K562 (cell line): ENCODE results near the gene SOCS7. TPM values are rescaled to one million over a fixed set of nuclear protein-coding genes. Genes with fewer than 3 reads are reported as not detected.

Experiments used
- BRCA1 ChIP-seq, 2 experiments: fragments of 450-650 bp in 1 of 2; sonication (generic) in 1 of 2; formaldehyde crosslinking in 1 of 2; IDR thresholded peaks; 2 replicates each; pipeline versions ENCODE4 v1.5.0 to v1.6.1; 2017 to 2020; ENCODE audit warnings: mild to moderate bottlenecking in 1 of 2, missing genetic modification reagents in 1 of 2
- CBFA2T3 ChIP-seq: fragments of 450-650 bp; IDR thresholded peaks from 2 replicates; pipeline ENCODE4 v1.6.1; 2017
- FOS ChIP-seq: IDR thresholded peaks from 3 replicates; pipeline ENCODE4 v1.6.1; 2011; ENCODE audit not compliant: insufficient read length; ENCODE audit errors: extremely low read depth
- HES1 ChIP-seq: fragments of 450-650 bp; IDR thresholded peaks from 2 replicates; pipeline ENCODE4 v1.6.1; 2016; ENCODE audit warnings: low read depth, mild to moderate bottlenecking, moderate library complexity
- NRF1 ChIP-seq, 2 experiments: fragments of 450-650 bp; IDR thresholded peaks in 1 of 2; conservative IDR thresholded peaks in 1 of 2; 2 replicates each; pipeline ENCODE4 v1.6.1; 2014; ENCODE audit warnings: mild to moderate bottlenecking in 2 of 2
- RUNX1 ChIP-seq: sonication (generic); IDR thresholded peaks from 2 replicates; pipeline ENCODE4 v1.6.1; 2016; ENCODE audit warnings: antibody characterized with exemption, low read depth
- ZC3H8 ChIP-seq: fragments of 450-650 bp; IDR thresholded peaks from 2 replicates; pipeline ENCODE4 v1.6.1; 2017
- ZMIZ1 ChIP-seq, 2 experiments: fragments of 150-350 bp in 1 of 2; IDR thresholded peaks; 2 replicates each; pipeline ENCODE4 v1.6.1; 2012 to 2016; ENCODE audit warnings: low read depth in 2 of 2, low read length in 2 of 2, mild to moderate bottlenecking in 1 of 2, moderate library complexity in 1 of 2
- polyA plus RNA-seq, 8 experiments: library from polyadenylated mRNA; depleted of rRNA in 4 of 8; stranded (reverse) in 5 of 8; unstranded in 3 of 8; fragments of >200 nt; fragmentation: Nextera tagmentation in 2 of 8; fragmentation: Illumina TruSeq in 1 of 8; extraction: Ambion mirVana in 2 of 8; extraction: Trizol in 1 of 8; gene quantifications; 2 replicates each; pipeline versions ENCODE4 v1.2.1 to v1.2.3, GENCODE V29; 2011 to 2014; ENCODE audit warnings: inconsistent platforms in 1 of 8, missing spikeins in 1 of 8
- total RNA-seq, 7 experiments: library from RNA; depleted of rRNA in 6 of 7; stranded (reverse); fragments of >200 nt in 6 of 7; fragmentation: Illumina TruSeq in 2 of 7; extraction: Trizol in 2 of 7; gene quantifications; 2 replicates each; pipeline versions ENCODE4 v1.2.1 to v1.2.3, GENCODE V29; 2011 to 2021; ENCODE audit warnings: low replicate concordance in 1 of 7

The SOCS7 gene
- total and polyA plus RNA-seq, 9 of the 15 experiments (the other 6 are each of a cell fraction or from before 2014, with no cell fraction given), result 0.94 to 14.5 (median 8.2) TPM

GRCh38 chr17:38439436-38439835, 87.8 kb downstream of the SOCS7 start (continued):
- TF ChIP-seq ZMIZ1 (IDR thresholded peaks at IDR 0.05; ENCODE audit: low read depth in 2 of 2, low read length in 2 of 2) (no peak), HES1 (no peak), CBFA2T3 (no peak), RUNX1 (no peak), NRF1 (conservative IDR thresholded peaks at IDR 0.05 in 1 of 2, IDR thresholded peaks at IDR 0.05 in 1 of 2) (no peak), BRCA1 (IDR thresholded peaks at IDR 0.05) (no peak), BRCA1 (CRISPR knock-in tag; IDR thresholded peaks at IDR 0.05) (no peak), FOS (no peak), ZC3H8 (no peak)
- TF ChIP-seq, all 486 proteins: peak for 0
